Endothelial cell (in vitro differentiated cells): ENCODE data around the gene ZFHX3. TPM values are rescaled to one million over a fixed set of nuclear protein-coding genes. Genes with fewer than 3 reads are reported as not detected.
A peak's percentile ranks its signal among the peaks of the same experiment; 100 is the strongest.
"Not testable (repeated sequence)": the region's sequence is repeated elsewhere in the genome, so short reads cannot be mapped to it uniquely, and the experiment has no call there.

Experiments used
- DNase-seq: peaks from one replicate; pipeline ENCODE4 v3.0.0; 2021; ENCODE audit warnings: low spot score
- H3K27ac Mint-ChIP-seq: one replicate; pipeline ENCODE4 v1.8.0; 2021; ENCODE audit warnings: mixed read lengths, inconsistent platforms; ENCODE audit not compliant: unreplicated experiment
- H3K27me3 Mint-ChIP-seq: one replicate; pipeline ENCODE4 v1.8.0; 2021; ENCODE audit warnings: mild to moderate bottlenecking, moderate library complexity, mixed read lengths, inconsistent platforms; ENCODE audit not compliant: unreplicated experiment
- H3K36me3 Mint-ChIP-seq: one replicate; pipeline ENCODE4 v1.8.0; 2021; ENCODE audit warnings: mild to moderate bottlenecking, low read depth, mixed read lengths, inconsistent platforms; ENCODE audit not compliant: unreplicated experiment
- H3K4me1 Mint-ChIP-seq: one replicate; pipeline ENCODE4 v1.8.0; 2021; ENCODE audit warnings: mild to moderate bottlenecking, mixed read lengths, inconsistent platforms; ENCODE audit not compliant: unreplicated experiment
- H3K4me3 Mint-ChIP-seq: one replicate; pipeline ENCODE4 v1.8.0; 2021; ENCODE audit warnings: mild to moderate bottlenecking, mixed read lengths, inconsistent platforms; ENCODE audit not compliant: unreplicated experiment
- H3K9me3 Mint-ChIP-seq: one replicate; pipeline ENCODE4 v1.8.0; 2021; ENCODE audit warnings: mixed read lengths, inconsistent platforms; ENCODE audit not compliant: unreplicated experiment
- total RNA-seq: library from RNA; stranded (reverse); fragmentation: NEBNext Ultra II Directional; extraction: Animal tissue kit (Norgen Biotek cat#: 25700); gene quantifications from one replicate; pipeline ENCODE4 v1.2.1, GENCODE V29; 2021; ENCODE audit not compliant: unreplicated experiment
- TF ChIP-seq, protein P1 (sequence below): fragments of 200-600 bp; sonication (generic); IDR thresholded peaks from one replicate; pipeline ENCODE4 v1.5.0; 2021; ENCODE audit warnings: antibody characterized with exemption; ENCODE audit not compliant: unreplicated experiment

Gene ZFHX3
- total RNA-seq, 1 donor from 2014 or later = 17.7 TPM

DNA sequence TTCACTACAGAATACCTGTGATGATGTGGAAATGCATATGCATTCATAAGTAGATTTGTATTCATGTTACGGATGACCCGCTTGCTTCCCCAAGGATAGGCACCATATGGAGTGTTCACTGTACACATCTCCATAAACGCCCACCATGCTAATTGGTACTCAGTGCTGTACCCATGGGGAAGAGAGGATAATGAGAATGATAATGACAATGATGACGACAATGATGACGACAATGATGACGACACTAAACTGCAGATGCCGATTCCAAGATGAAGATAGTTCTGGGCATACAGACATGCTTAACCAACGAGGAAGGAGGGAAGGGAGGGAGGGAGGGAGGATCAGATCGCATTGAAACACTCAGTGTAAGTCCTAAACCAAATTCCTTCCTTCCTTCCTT, 26.5 kb upstream of the ZFHX3 start:
- H3K36me3 Mint-ChIP-seq = no peaks in the 10 kb centered on the region
- no peak overlapping the region for H3K4me3 Mint-ChIP-seq
- TF ChIP-seq, protein P1, sequence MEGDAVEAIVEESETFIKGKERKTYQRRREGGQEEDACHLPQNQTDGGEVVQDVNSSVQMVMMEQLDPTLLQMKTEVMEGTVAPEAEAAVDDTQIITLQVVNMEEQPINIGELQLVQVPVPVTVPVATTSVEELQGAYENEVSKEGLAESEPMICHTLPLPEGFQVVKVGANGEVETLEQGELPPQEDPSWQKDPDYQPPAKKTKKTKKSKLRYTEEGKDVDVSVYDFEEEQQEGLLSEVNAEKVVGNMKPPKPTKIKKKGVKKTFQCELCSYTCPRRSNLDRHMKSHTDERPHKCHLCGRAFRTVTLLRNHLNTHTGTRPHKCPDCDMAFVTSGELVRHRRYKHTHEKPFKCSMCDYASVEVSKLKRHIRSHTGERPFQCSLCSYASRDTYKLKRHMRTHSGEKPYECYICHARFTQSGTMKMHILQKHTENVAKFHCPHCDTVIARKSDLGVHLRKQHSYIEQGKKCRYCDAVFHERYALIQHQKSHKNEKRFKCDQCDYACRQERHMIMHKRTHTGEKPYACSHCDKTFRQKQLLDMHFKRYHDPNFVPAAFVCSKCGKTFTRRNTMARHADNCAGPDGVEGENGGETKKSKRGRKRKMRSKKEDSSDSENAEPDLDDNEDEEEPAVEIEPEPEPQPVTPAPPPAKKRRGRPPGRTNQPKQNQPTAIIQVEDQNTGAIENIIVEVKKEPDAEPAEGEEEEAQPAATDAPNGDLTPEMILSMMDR = no peak
- H3K27ac Mint-ChIP-seq = no peak overlapping the region
- H3K9me3 Mint-ChIP-seq = no peaks in the 10 kb centered on the region
- peaks cover 2% of the 10 kb centered on the region for H3K27me3 Mint-ChIP-seq
- no peak for DNase-seq
- H3K4me1 Mint-ChIP-seq = peaks cover 9% of the 10 kb centered on the region

DNA sequence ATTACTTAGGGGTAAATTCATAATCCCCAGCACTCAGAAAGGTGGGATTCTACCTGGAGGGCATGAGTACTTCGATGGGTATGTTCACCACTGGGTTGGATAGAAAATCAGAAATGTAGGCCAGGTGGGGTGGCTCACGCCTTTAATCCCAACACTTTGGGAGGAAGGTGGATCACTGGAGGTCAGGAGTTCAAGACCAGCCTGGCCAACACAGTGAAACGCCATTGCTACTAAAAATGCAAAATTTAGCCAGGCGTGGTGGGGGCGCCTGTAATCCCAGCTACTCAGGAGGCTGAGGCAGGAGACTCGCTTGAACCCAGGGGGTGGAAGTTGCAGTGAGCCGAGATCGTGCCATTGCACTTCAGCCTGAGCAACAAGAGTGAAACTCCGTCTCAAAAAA, 24.1 kb upstream of the ZFHX3 start:
- DNase-seq, H3K9me3 Mint-ChIP-seq, H3K27me3 Mint-ChIP-seq, H3K4me3 Mint-ChIP-seq, H3K36me3 Mint-ChIP-seq: not testable (repeated sequence)
- Mint-ChIP-seq H3K27ac (peak overlapping the region; percentile 42), H3K4me1 (peaks cover 23% of the 10 kb centered on the region)

DNA sequence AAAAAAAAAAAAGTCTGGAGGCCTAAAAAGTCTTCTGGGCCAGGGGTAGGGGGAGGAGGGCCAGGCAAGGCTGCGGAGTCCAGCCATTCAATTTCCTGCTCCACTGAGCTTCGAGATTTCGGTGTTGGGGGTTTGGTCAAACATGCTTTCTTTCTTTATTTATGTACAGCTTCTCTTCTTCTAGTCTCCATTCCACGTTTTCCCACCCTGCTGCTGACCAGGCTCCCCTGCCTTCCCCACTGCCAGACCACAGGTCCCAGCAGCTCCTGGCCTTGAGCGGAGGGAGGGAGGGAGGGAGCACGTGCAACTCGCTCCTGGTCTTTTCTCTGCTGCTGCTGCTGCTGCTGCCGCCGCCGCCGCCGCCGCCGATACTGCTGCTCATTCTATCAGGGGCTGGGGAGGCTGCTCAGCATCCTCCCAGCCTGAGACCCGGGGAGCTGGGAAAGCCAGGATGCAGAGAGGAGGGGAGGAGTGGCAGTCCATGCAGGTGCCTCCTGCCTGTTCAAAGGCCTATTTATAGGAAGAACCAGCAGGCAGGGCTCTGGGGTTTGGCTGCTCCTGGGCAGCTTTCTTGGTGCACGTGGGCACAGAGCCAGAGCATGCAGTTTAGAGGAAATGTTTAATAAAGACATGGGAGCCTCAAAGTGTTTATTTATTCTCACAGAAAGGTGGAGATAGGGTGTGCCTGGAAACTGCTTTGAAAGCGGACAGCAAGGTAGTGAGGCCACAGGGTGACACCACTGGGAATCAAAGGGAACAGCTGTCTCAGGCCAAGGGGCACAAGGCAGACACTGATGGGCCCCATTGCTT, 23.4 kb upstream of the ZFHX3 start:
- peak overlapping the region; percentile 79 for H3K4me3 Mint-ChIP-seq
- H3K27me3 Mint-ChIP-seq = peaks cover 2% of the 10 kb centered on the region
- TF ChIP-seq, protein P1 = no peak
- H3K27ac Mint-ChIP-seq = peak overlapping the region; percentile 86
- no peaks in the 10 kb centered on the region for H3K36me3 Mint-ChIP-seq
- peak; percentile 56 for DNase-seq
- peaks cover 23% of the 10 kb centered on the region for H3K4me1 Mint-ChIP-seq
- H3K9me3 Mint-ChIP-seq = no peaks in the 10 kb centered on the region

DNA sequence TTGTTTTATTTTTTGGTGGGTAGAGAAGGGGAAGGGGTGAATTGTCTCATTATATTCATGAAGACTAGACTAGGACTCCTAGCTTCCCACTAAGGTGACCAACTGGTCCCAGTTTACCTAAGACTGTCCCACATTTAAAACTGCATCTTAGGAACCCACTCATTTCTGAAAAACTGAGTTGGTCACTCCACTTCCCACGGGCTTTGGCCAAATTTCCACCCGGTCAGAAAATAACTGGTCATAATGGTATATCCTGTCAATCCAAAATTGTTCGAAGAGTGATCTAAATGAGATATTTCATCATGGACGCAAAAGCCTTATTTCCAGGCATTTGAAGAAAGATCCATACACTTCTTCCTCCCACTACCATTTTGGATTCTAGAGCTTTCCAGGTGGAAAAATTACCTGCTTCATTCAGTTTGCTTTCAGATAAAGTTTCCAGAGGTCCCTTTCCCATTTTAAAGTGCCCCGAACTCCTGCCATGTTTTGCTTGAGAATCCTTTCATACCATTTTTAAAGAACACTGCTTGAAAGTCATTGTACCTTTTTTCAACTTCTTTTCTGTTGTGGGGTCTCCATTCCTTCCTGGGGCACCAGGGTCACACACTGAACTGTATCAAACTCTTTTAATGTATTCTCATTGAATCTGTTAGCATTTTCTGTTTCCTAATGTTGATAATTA, 21.8 kb upstream of the ZFHX3 start:
- peaks cover 33% of the 10 kb centered on the region for H3K4me1 Mint-ChIP-seq

DNA sequence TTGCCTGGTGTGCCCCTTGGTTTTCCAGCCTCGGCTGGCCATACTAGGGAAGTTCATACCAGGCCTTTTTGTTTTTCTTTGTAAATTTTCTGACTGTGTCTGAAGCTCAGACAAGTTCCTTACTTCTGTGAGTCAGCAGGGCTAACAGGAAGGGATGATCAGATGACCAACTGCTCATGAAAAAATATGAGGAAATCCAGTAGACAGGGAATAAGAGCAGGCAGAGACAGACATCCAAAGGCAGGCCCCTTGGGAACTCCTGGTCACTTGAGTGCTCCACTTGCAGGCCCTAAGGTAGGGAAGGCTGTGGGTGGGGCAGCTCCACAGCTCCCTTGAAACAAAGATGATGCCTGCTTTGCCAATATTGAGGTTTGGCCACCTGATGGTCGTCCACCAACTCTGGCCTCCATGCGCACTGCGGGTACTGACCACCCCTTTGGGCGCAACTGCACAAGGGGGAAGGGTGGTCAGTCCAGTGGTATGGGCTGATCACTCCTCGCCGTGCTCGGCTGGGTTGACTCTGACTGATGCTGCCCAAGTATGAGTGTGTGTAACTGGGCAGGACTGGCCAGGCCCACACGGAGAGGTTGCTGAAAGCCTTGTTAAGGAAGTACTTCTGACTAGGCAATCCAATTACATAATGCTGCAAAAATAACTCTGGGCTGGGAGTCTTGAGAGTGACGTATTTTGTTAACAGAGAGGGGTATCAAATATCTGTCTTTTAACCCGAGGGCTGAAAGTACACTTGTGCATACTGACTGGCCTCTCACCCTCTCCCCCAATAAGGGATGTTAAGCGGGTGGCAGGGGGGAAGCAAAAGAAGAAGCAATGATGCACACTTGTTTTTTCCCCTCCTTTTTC, 20.8 kb upstream of the ZFHX3 start:
- H3K36me3 Mint-ChIP-seq = peaks cover 3% of the 10 kb centered on the region
- H3K27ac Mint-ChIP-seq = peak overlapping the region; percentile 53
- peaks cover 38% of the 10 kb centered on the region for H3K4me1 Mint-ChIP-seq
- no peaks in the 10 kb centered on the region for H3K9me3 Mint-ChIP-seq
- no peak overlapping the region for H3K4me3 Mint-ChIP-seq
- DNase-seq = no peak
- H3K27me3 Mint-ChIP-seq = peaks cover 9% of the 10 kb centered on the region
- TF ChIP-seq, protein P1 = no peak

More for the DNA sequence above, 21.8 kb upstream of the ZFHX3 start:
- Mint-ChIP-seq H3K36me3 (peaks cover 3% of the 10 kb centered on the region), H3K4me3 (peak overlapping the region; percentile 12), H3K27ac (peak overlapping the region; percentile 86), H3K9me3 (no peaks in the 10 kb centered on the region), H3K27me3 (peaks cover 8% of the 10 kb centered on the region)
- TF ChIP-seq, protein P1 = no peak
- no peak for DNase-seq
